Right cardiac atrium (tissue), 5 donors: ENCODE data around the gene HNF1A. TPM values are rescaled to one million over a fixed set of nuclear protein-coding genes. Genes with fewer than 3 reads are reported as not detected.

Experiments used
- ATAC-seq, 2 donors: fragments of 200-7000 bp; cut with Tn5 transposase; one replicate each; pipeline versions ENCODE4 v1.8.0 to v1.9.1; 2020; ENCODE audit warnings: moderate library complexity in 2 of 2, mild to moderate bottlenecking in 1 of 2
- DNase-seq, 3 donors: peaks; one replicate each; pipeline ENCODE4 v3.0.0-alpha.2; 2020
- H3K27ac ChIP-seq: one replicate; pipeline ENCODE4 v1.5.1; 2013; ENCODE audit warnings: mild to moderate bottlenecking, low read length, control low read depth, moderate library complexity
- H3K27me3 ChIP-seq: one replicate; pipeline ENCODE4 v1.6.1; 2013; ENCODE audit not compliant: control insufficient read depth, insufficient read depth
- H3K4me1 ChIP-seq: one replicate; pipeline ENCODE4 v1.6.1; 2013; ENCODE audit warnings: low read length; ENCODE audit not compliant: control insufficient read depth, insufficient read depth
- H3K4me3 ChIP-seq: one replicate; pipeline ENCODE4 v1.5.1; 2013; ENCODE audit warnings: low read length, control low read depth
- H3K9me3 ChIP-seq: one replicate; pipeline ENCODE4 v1.6.1; 2013; ENCODE audit warnings: low read length; ENCODE audit not compliant: control insufficient read depth
- WGBS: extraction: QIAGEN DNeasy Blood & Tissue Kit; methylation state at CpG from one replicate; pipeline ENCODE4 v1.1.7; 2013; 5-methylcytosine and 5-hydroxymethylcytosine counted together
- intact Hi-C, 4 donors: fragments of 100-400 bp; cut with DNase I; formaldehyde crosslinking; loops; one replicate each; pipeline versions ENCODE4 v1.11.0 to v1.14.0; 2022 to 2023
- long read RNA-seq, 4 donors: library from polyadenylated mRNA; unstranded; transcript quantifications; one replicate each; pipeline ENCODE4 v2.0.0, GENCODE V29; 2020 to 2021
- polyA plus RNA-seq: library from polyadenylated mRNA; stranded (reverse); fragments of 200-250 nt; gene quantifications from one replicate; pipeline ENCODE4 v1.2.3, GENCODE V29; 2013
- total RNA-seq, 4 donors: library from RNA; stranded (reverse); fragmentation: NEBNext Ultra II Directional; extraction: Animal tissue kit (Norgen Biotek cat#: 25700); gene quantifications; one replicate each; pipeline ENCODE4 v1.2.1, GENCODE V29; 2021
- donor health status: healthy with polysubstance abuse.
- donor health status: DM: no; HTN: yes; CAD: no.
- donor health status: DM: no; HTN: no; CAD: no.
- donor health status: DM: no; HTN: yes; CAD: no; lungs with severe emphysema.
- donor health status: DM: yes; HTN: yes; CAD: no.

The HNF1A gene
- not detected for total RNA-seq
- polyA plus RNA-seq, result 0.05 TPM
- long read RNA-seq, donor 1, result 0 reads
- long read RNA-seq, donor 2, result 0 reads
- long read RNA-seq, donor 3, result 0 reads
- long read RNA-seq, donor 4, result 0 reads

GRCh38 chr12:120978296-120979219 lies at the start of gene HNF1A:
Gene HNF1A (plus strand): TSS chr12:120978543. CDS start chr12:120978769, 226 bp downstream.
- Histone ChIP-seq H3K4me3 (no peak within 1 kb of the TSS), H3K27me3 (no peaks in the 10 kb centered on the region), H3K4me1 (no peaks in the 10 kb centered on the region), H3K9me3 (no peaks in the 10 kb centered on the region), H3K27ac (no peak within 1 kb of the TSS)
- intact Hi-C loops, result loop anchor here in 2 of 4 donors (10.0 kb wide), 3 partner anchors 244 to 394 kb away; partner anchors contain the start of genes CABP1 (in 1 of the 2) and POP5 (in 1 of the 2)
- peak; percentile 18 to 44 for ATAC-seq
- WGBS, result 83% methylated on average over 40 of the region's 40 CpGs
- DNase-seq, result peak in 1 of 3 donors; percentile 46

- H3K4me1 ChIP-seq, result no peaks in the 10 kb centered on the region
- WGBS, result 66% methylated on average over 13 of the region's 13 CpGs
- no peaks in the 10 kb centered on the region for H3K27me3 ChIP-seq
- no peak for ATAC-seq
- H3K27ac ChIP-seq, result no peak overlapping the region
- no peaks in the 10 kb centered on the region for H3K9me3 ChIP-seq
- intact Hi-C loops, result no loop called here
- H3K4me3 ChIP-seq, result no peak overlapping the region
- DNase-seq, result no peak
These were observed 49.3 kb upstream of the HNF1A start for GRCh38 chr12:120928864-120929652.

- H3K27me3 ChIP-seq, result no peaks in the 10 kb centered on the region
- WGBS, result 97% methylated on average over 5 of the region's 5 CpGs
- H3K9me3 ChIP-seq, result no peaks in the 10 kb centered on the region
- ATAC-seq (no peak), DNase-seq (no peak)
- intact Hi-C loops, result no loop called here
- no peak overlapping the region for H3K27ac ChIP-seq
- no peaks in the 10 kb centered on the region for H3K4me1 ChIP-seq
- no peak overlapping the region for H3K4me3 ChIP-seq
These were observed 48.3 kb upstream of the HNF1A start for GRCh38 chr12:120930032-120930431.

- WGBS, result 86% methylated on average over 7 of the region's 7 CpGs
- Histone ChIP-seq H3K27ac (no peak overlapping the region), H3K4me3 (no peak overlapping the region), H3K4me1 (no peaks in the 10 kb centered on the region), H3K9me3 (no peaks in the 10 kb centered on the region), H3K27me3 (no peaks in the 10 kb centered on the region)
- no peak for DNase-seq
- ATAC-seq, result no peak
- intact Hi-C loops, result no loop called here
These were observed 46.3 kb upstream of the HNF1A start for GRCh38 chr12:120932058-120932457.

- ATAC-seq (peak in 1 of 2 donors; percentile 14), DNase-seq (no peak)
- Histone ChIP-seq H3K4me3 (no peak overlapping the region), H3K9me3 (no peaks in the 10 kb centered on the region), H3K27me3 (no peaks in the 10 kb centered on the region), H3K27ac (no peak overlapping the region), H3K4me1 (no peaks in the 10 kb centered on the region)
- 59% methylated on average over 9 of the region's 9 CpGs for WGBS
- intact Hi-C loops, result no loop called here
These were observed 45.3 kb upstream of the HNF1A start for GRCh38 chr12:120932956-120933526.

- Histone ChIP-seq H3K9me3 (no peaks in the 10 kb centered on the region), H3K4me3 (no peak overlapping the region), H3K4me1 (no peaks in the 10 kb centered on the region), H3K27me3 (no peaks in the 10 kb centered on the region), H3K27ac (no peak overlapping the region)
- intact Hi-C loops, result no loop called here
- no peak for DNase-seq
- WGBS, result 74% methylated on average over 6 of the region's 6 CpGs
- no peak for ATAC-seq
These were observed 44.6 kb upstream of the HNF1A start for GRCh38 chr12:120933786-120934185.

GRCh38 chr12:120936197-120936596 lies 42.1 kb upstream of the HNF1A start:
- H3K4me3 ChIP-seq, result no peak overlapping the region
- no peaks in the 10 kb centered on the region for H3K4me1 ChIP-seq
- no peaks in the 10 kb centered on the region for H3K27me3 ChIP-seq
- DNase-seq, result no peak
- WGBS, result 29% methylated on average over 2 of the region's 2 CpGs
- H3K27ac ChIP-seq, result no peak overlapping the region
- intact Hi-C loops, result no loop called here
- peak; percentile 29 to 33 for ATAC-seq
- H3K9me3 ChIP-seq, result no peaks in the 10 kb centered on the region

GRCh38 chr12:120938496-120938895 lies 39.8 kb upstream of the HNF1A start:
- no peak for ATAC-seq
- Histone ChIP-seq H3K9me3 (no peaks in the 10 kb centered on the region), H3K4me3 (no peak overlapping the region), H3K4me1 (no peaks in the 10 kb centered on the region), H3K27ac (no peak overlapping the region), H3K27me3 (no peaks in the 10 kb centered on the region)
- intact Hi-C loops, result no loop called here
- no peak for DNase-seq
- WGBS, result 85% methylated on average over 3 of the region's 3 CpGs

- ATAC-seq, result peak in 1 of 2 donors; percentile 47
- whole genome bisulfite sequencing, result 36% methylated on average over 3 of the region's 3 CpGs
- no peak overlapping the region for H3K27ac ChIP-seq
- H3K4me1 ChIP-seq, result no peaks in the 10 kb centered on the region
- no peaks in the 10 kb centered on the region for H3K9me3 ChIP-seq
- no peak overlapping the region for H3K4me3 ChIP-seq
- DNase-seq, result peak; percentile 29 to 76 (median 65)
- no peaks in the 10 kb centered on the region for H3K27me3 ChIP-seq
- intact Hi-C loops, result no loop called here
These were observed 38.8 kb upstream of the HNF1A start for GRCh38 chr12:120939523-120939922.

- Histone ChIP-seq H3K27ac (no peak overlapping the region), H3K27me3 (no peaks in the 10 kb centered on the region), H3K9me3 (no peaks in the 10 kb centered on the region), H3K4me3 (no peak overlapping the region), H3K4me1 (no peaks in the 10 kb centered on the region)
- no peak for ATAC-seq
- no peak for DNase-seq
- 59% methylated on average over 5 of the region's 5 CpGs for WGBS
- intact Hi-C loops, result no loop called here
These were observed 38.3 kb upstream of the HNF1A start for GRCh38 chr12:120940006-120940405.
